Right atrium auricular region (tissue), 2 donors: ENCODE data around the gene BCL7C. TPM values are rescaled to one million over a fixed set of nuclear protein-coding genes. Genes with fewer than 3 reads are reported as not detected.

Experiments
- DNase-seq: peaks from one replicate; pipeline ENCODE4 v3.0.0-alpha.2; 2019; ENCODE audit warnings: low spot score
- H3K27ac ChIP-seq, 2 donors: fragments of 200-600 bp; sonication (generic); 1 replicate in 1 of 2; 2 replicates in 1 of 2; pipeline ENCODE4 v1.5.1; 2016 to 2019
- H3K27me3 ChIP-seq, 2 donors: fragments of 200-600 bp; sonication (generic); one replicate each; pipeline versions ENCODE4 v1.5.1 to v1.6.0; 2017 to 2019
- H3K36me3 ChIP-seq: fragments of 200-600 bp; sonication (generic); one replicate; pipeline ENCODE4 v1.5.1; 2016
- H3K4me1 ChIP-seq, 2 donors: fragments of 200-600 bp; sonication (generic); one replicate each; pipeline versions ENCODE4 v1.5.1 to v1.6.0; 2017 to 2019
- H3K4me3 ChIP-seq, 2 donors: fragments of 200-600 bp; sonication (generic); 1 replicate in 1 of 2; 2 replicates in 1 of 2; pipeline ENCODE4 v1.5.1; 2017 to 2019; ENCODE audit warnings: mild to moderate bottlenecking in 1 of 2, moderate library complexity in 1 of 2
- H3K9me3 ChIP-seq, 2 donors: fragments of 200-600 bp; sonication (generic); one replicate each; pipeline ENCODE4 v1.5.1; 2019
- CTCF ChIP-seq, 2 donors: fragments of 200-600 bp; sonication (generic); IDR thresholded peaks; one replicate each; pipeline ENCODE4 v1.5.1; 2019; ENCODE audit warnings: antibody characterized with exemption in 2 of 2
- total RNA-seq, 2 donors: library from RNA; depleted of rRNA; stranded (reverse); fragments of >200 nt; gene quantifications; one replicate each; pipeline ENCODE4 v1.1.0, GENCODE V29; 2016

Gene BCL7C
- total RNA-seq, 2 donors from 2014 or later, result 21.1 to 35.1 TPM

- no peak overlapping the region for H3K4me3 ChIP-seq
- TF ChIP-seq CTCF (IDR thresholded peaks at IDR 0.05), result no peak
- H3K27ac ChIP-seq, result no peak overlapping the region
- peaks cover 0 to 7% of the 10 kb centered on the region in 2 donors for H3K4me1 ChIP-seq
- H3K36me3 ChIP-seq, result no peaks in the 10 kb centered on the region
- DNase-seq, result no peak
- no peaks in the 10 kb centered on the region for H3K27me3 ChIP-seq
- H3K9me3 ChIP-seq, result no peaks in the 10 kb centered on the region
These were observed 40.1 kb downstream of the BCL7C start for GRCh38 chr16:30853758-30854157.

- no peak overlapping the region for H3K4me3 ChIP-seq
- no peak for TF ChIP-seq CTCF (IDR thresholded peaks at IDR 0.05)
- peaks cover 0 to 11% of the 10 kb centered on the region in 2 donors for H3K4me1 ChIP-seq
- no peaks in the 10 kb centered on the region for H3K27me3 ChIP-seq
- H3K36me3 ChIP-seq, result no peaks in the 10 kb centered on the region
- no peak overlapping the region for H3K27ac ChIP-seq
- H3K9me3 ChIP-seq, result no peaks in the 10 kb centered on the region
- DNase-seq, result no peak
These were observed 43.6 kb downstream of the BCL7C start for GRCh38 chr16:30850246-30850645.

GRCh38 chr16:30846649-30847402 is 47.1 kb downstream of the BCL7C start:
- H3K27me3 ChIP-seq, result no peaks in the 10 kb centered on the region
- H3K4me1 ChIP-seq, result peaks cover 0 to 11% of the 10 kb centered on the region in 2 donors
- H3K36me3 ChIP-seq, result no peaks in the 10 kb centered on the region
- H3K4me3 ChIP-seq, result no peak overlapping the region
- H3K9me3 ChIP-seq, result no peaks in the 10 kb centered on the region
- DNase-seq, result no peak
- no peak overlapping the region for H3K27ac ChIP-seq
- no peak for TF ChIP-seq CTCF (IDR thresholded peaks at IDR 0.05)

- Histone ChIP-seq H3K27ac (peak overlapping the region in 1 of 2 donors; percentile 49), H3K9me3 (no peaks in the 10 kb centered on the region), H3K36me3 (no peaks in the 10 kb centered on the region), H3K27me3 (no peaks in the 10 kb centered on the region), H3K4me3 (peak overlapping the region in 1 of 2 donors; percentile 26), H3K4me1 (peaks cover 0 to 11% of the 10 kb centered on the region in 2 donors)
- DNase-seq, result peak; percentile 72
- TF ChIP-seq CTCF (IDR thresholded peaks at IDR 0.05), result peak; percentile 90 to 93
These were observed 49.0 kb downstream of the BCL7C start for GRCh38 chr16:30844671-30845449.

GRCh38 chr16:30844346-30844670 is 49.6 kb downstream of the BCL7C start:
- no peak for DNase-seq
- H3K36me3 ChIP-seq, result no peaks in the 10 kb centered on the region
- H3K4me1 ChIP-seq, result peaks cover 0 to 11% of the 10 kb centered on the region in 2 donors
- no peak overlapping the region for H3K4me3 ChIP-seq
- no peaks in the 10 kb centered on the region for H3K9me3 ChIP-seq
- TF ChIP-seq CTCF (IDR thresholded peaks at IDR 0.05), result no peak
- no peaks in the 10 kb centered on the region for H3K27me3 ChIP-seq
- H3K27ac ChIP-seq, result no peak overlapping the region
